ENCODE measurements around the gene HES7. TPM values are rescaled to one million over a fixed set of nuclear protein-coding genes. Genes with fewer than 3 reads are reported as not detected.

Gene HES7
- total and polyA plus RNA-seq, 7 donors: 0.16 TPM; not detected in 6

- WGBS, 2 donors: 73 to 76% methylated on average over 5 of the region's 5 CpGs
- no peak for DNase-seq
- intact Hi-C loops (cut with DNase I): no loop called here
- Histone ChIP-seq H3K36me3 (no peaks in the 10 kb centered on the region), H3K4me1 (no peaks in the 10 kb centered on the region), H3K4me3 (no peak overlapping the region), H3K27ac (no peak overlapping the region), H3K27me3 (peaks cover 0 to 65% (median 0%) of the 10 kb centered on the region in 3 donors), H3K9me3 (no peaks in the 10 kb centered on the region)
- TF ChIP-seq EP300 (IDR thresholded peaks at IDR 0.05) (no peak), POLR2A (IDR thresholded peaks at IDR 0.05) (no peak), POLR2AphosphoS5 (IDR thresholded peaks at IDR 0.05) (no peak), CTCF (IDR thresholded peaks at IDR 0.05) (no peak)
Measured at GRCh38 chr17:8087952-8088230, 36.0 kb downstream of the HES7 start.

GRCh38 chr17:8087075-8087951 is 36.6 kb downstream of the HES7 start, which contains the start of gene ALOX12B:
TSS of gene ALOX12B (minus strand) at chr17:8087716. CDS start at chr17:8087442, 274 bp downstream.
- Histone ChIP-seq H3K4me1 (no peaks in the 10 kb centered on the region), H3K27me3 (peaks cover 0 to 68% (median 0%) of the 10 kb centered on the region in 3 donors), H3K9me3 (no peaks in the 10 kb centered on the region), H3K4me3 (no peak within 1 kb of the TSS), H3K27ac (no peak within 1 kb of the TSS), H3K36me3 (no peaks in the 10 kb centered on the region)
- no peak for DNase-seq
- intact Hi-C loops (cut with DNase I): no loop called here
- TF ChIP-seq POLR2A (IDR thresholded peaks at IDR 0.05) (no peak), CTCF (IDR thresholded peaks at IDR 0.05) (no peak), POLR2AphosphoS5 (IDR thresholded peaks at IDR 0.05) (no peak), EP300 (IDR thresholded peaks at IDR 0.05) (no peak)
- WGBS, 2 donors: 76 to 81% methylated on average over 20 of the region's 20 CpGs

GRCh38 chr17:8084250-8084649 is 39.7 kb downstream of the HES7 start:
- TF ChIP-seq CTCF (IDR thresholded peaks at IDR 0.05) (no peak), EP300 (IDR thresholded peaks at IDR 0.05) (no peak), POLR2A (IDR thresholded peaks at IDR 0.05) (no peak), POLR2AphosphoS5 (IDR thresholded peaks at IDR 0.05) (no peak)
- Histone ChIP-seq H3K36me3 (no peaks in the 10 kb centered on the region), H3K9me3 (no peaks in the 10 kb centered on the region), H3K27ac (no peak overlapping the region), H3K4me3 (no peak overlapping the region), H3K27me3 (peaks cover 4 to 74% (median 13%) of the 10 kb centered on the region in 3 donors), H3K4me1 (peaks cover 0 to 12% (median 8%) of the 10 kb centered on the region in 4 donors)
- WGBS, 2 donors: 86 to 93% methylated on average over 6 of the region's 6 CpGs
- intact Hi-C loops (cut with DNase I): loop anchor here (5.0 kb wide), 2 partner anchors 33 to 472 kb away; partner anchors contain the start of genes ALOXE3 and FXR2
- no peak for DNase-seq

- Histone ChIP-seq H3K4me1 (peaks cover 0 to 15% (median 11%) of the 10 kb centered on the region in 4 donors), H3K4me3 (no peak overlapping the region), H3K9me3 (no peaks in the 10 kb centered on the region), H3K36me3 (no peaks in the 10 kb centered on the region), H3K27ac (no peak overlapping the region), H3K27me3 (peaks cover 6 to 84% (median 29%) of the 10 kb centered on the region in 3 donors)
- DNase-seq: no peak
- no peak for TF ChIP-seq CTCF (IDR thresholded peaks at IDR 0.05)
- TF ChIP-seq POLR2AphosphoS5 (IDR thresholded peaks at IDR 0.05): no peak
- no peak for TF ChIP-seq EP300 (IDR thresholded peaks at IDR 0.05)
- no peak for TF ChIP-seq POLR2A (IDR thresholded peaks at IDR 0.05)
- 86 to 92% methylated on average over 10 of the region's 10 CpGs for WGBS, 2 donors
- intact Hi-C loops (cut with DNase I): loop anchor here (5.0 kb wide), 2 partner anchors 35 to 470 kb away; partner anchors contain the start of genes ALOXE3 and FXR2
Measured at GRCh38 chr17:8082292-8082691, 41.6 kb downstream of the HES7 start.

Data from sigmoid colon (tissue), 7 donors.